ENCODE data around the gene LDLRAD1.
A peak's percentile ranks its signal among the peaks of the same experiment; 100 is the strongest.
"Not testable (repeated sequence)": the region's sequence is repeated elsewhere in the genome, so short reads cannot be mapped to it uniquely, and the experiment has no call there.

LDLRAD1 gene

GRCh38 chr1:53992085-53992874 lies 25.7 kb downstream of the LDLRAD1 start:
- peak; percentile 11 for DNase-seq

- DNase-seq: peak; percentile 21
These were observed 30.1 kb downstream of the LDLRAD1 start for GRCh38 chr1:53987880-53988279.

GRCh38 chr1:53986458-53986857 lies 31.5 kb downstream of the LDLRAD1 start:
- no peak for DNase-seq

GRCh38 chr1:53984726-53985125 lies 33.3 kb downstream of the LDLRAD1 start:
- no peak for DNase-seq

- no peak for DNase-seq
These were observed 35.3 kb downstream of the LDLRAD1 start for GRCh38 chr1:53982763-53983104.

DNA sequence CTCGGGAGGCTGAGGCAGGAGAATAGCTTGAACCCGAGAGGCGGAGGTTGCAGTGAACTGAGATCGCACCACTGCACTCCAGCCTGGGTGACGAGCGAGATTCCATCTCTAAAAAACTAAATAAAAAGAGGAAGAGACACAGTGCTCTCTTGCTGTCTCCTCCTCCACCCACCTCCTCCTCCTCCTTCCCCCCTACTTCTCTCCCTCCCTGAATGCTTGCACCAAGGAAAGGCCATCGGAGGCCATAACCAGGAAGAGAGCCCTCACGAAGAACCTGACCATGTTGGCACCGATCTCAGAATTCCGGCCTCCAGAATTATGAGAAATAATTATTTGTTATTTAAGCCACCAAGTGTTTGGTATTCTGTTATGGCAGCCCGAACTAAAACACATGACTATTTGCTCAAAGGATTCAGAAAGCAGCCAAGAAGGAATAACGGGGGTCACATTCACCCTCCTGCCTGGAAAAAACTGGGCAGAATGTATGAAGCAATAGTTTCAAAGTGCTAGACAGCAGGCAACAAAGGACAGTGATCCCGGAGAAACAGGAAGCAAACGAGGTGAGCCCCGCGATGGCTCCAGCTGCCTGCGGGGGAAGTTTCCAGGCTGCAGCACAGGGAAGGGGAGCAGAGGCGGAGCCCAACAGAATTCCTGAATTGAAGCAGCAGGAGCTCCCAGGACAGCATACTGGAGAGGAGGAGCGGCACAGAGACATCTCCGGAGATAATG lies 35.8 kb downstream of the LDLRAD1 start:
- DNase-seq: no peak

DNA sequence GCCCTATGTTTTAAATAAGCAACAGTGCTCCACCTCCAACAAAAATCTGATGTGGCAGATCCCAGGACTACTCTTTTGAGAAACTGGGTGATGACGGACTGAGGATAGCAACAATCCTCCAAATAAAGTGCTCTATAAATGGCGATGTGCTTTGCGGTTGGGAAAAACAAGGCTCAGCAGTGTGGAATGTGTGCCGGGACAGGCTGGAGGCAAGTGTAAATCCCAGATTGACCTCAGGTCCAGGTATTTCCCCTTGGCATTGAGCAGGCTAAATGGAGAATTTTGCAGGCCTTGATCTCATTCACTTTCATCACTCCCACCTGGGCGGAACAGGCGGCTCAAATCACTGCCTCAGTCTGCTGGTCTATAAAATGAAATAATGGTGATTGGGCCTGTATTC lies 36.8 kb downstream of the LDLRAD1 start:
- DNase-seq: no peak

DNA sequence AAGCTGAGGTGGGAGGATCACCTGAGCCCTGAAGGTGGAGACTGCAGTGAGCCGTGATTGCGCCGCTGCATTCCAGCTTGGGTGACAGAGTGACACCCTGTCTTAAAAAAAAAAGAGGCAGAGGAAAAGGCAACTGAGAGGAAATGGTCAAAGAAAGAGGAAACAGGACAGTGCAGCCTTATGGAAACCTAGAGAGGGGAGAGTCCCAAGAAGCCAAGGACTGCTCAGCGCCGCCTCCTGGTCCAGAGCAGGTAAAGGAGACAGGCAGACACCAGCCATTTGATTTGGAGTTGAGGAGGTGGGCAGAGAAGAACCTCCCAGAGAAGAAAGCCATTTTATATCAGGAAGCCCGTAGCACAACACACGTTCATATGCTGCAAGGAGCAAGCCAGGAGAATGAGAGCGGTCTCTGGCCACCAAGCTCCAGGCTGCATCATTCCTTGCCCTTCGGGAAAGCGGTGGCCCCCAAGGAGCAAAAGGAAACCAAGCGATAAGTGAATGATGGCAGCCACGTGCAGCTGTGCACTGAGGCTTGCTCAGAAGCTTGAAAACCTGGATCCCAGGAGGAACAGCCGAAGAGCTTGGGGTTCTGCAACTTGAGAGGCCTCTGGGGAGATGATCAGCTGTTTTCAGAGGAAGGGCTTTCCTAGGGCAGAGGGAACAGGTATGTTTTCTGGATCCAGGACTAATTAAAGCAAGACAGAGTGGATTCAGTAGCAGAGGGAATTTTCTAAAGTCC lies 38.1 kb downstream of the LDLRAD1 start:
- DNase-seq: no peak

- no peak for DNase-seq
These were observed 42.1 kb downstream of the LDLRAD1 start for GRCh38 chr1:53975861-53976260.

DNA sequence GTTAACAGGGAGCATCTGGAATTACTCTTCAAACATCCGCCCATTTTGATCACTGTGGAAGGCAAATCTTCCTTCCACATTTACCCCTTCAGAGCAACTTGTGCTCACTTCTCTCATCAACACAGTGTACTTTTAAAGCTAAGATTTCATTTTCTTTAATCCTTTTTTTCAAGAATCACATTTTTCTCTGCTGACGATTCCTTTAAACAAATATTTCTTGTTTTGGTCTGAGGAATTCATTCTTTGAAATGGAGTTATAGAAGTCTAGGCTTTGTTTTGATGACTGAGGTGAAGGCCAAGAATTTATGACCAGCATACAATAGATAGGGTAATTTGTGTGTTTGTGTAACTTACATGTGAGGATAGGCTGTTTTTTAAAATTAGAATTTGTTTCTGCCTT lies 46.3 kb downstream of the LDLRAD1 start:
- no peak for DNase-seq

DNA sequence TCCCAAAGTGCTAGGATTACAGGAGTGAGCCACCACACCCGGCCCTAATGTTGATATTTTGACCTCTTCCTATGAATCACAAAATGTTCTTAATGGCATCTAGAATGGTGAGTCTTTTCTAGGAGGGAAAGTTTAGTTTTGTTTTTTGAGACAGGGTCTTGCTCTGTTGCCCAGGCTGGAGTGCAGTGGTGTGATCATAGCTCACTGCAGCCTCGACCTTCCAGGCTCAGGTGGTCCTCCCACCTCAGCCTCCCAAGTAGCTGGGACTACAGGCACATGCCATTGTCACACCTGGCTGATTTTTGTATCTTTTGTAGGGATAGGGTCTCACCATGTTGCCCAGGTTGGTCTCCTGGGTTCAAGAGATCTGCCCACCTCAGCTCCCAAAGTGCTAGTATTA lies 48.7 kb downstream of the LDLRAD1 start:
- not testable (repeated sequence) for DNase-seq

DNA sequence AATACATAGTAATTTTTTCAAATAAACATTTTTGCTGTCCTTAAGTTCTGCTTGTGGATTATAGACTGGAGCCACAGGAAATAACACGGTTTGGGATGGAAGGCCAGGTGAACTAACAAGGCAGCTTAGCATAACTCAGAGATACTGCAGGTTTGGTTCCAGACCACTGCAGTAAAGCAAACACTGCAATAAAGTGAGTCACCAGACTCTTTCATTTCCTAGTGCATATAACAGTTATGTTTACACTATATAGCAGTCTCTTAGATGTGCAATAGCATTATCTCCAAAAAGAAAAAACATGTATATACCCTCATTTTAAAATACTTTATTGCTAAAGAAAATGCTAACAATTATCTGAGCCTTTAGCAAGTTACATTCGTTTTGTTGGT lies 49.9 kb downstream of the LDLRAD1 start:
- DNase-seq: no peak

DNA sequence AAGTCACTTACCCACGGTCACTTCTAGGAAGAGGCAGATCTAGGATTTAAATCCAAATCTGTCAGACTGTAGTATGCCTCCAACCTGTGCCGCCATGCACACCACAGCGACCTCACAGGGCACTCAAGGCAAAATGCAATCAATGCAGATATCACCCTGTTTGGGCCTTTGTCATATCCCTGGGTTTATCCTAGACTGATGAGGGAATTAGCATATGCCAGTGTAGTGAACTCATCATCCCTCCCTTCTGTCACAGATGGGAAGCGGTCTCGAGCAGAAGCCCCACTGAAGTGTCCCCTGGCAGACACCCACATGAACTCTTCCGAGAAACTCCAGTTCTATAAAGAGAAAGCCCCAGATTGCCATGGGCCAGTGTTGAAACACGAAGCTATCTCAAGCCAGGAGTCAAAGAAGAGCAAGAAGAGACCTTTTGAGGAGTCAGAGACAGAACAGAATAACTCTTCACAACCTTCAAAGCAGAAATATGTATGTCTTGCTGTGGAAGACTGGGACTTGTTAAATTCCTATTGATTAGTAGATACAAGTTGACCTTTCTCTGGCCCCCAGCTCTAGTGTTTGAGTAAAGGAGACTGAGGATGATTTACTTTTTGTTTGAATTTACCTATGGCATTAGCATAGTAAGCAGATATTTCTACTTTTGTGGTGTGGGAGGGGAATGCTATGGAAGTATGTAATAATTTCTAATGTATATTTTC lies 50.4 kb downstream of the LDLRAD1 start:
- no peak for DNase-seq

GRCh38 chr1:53966794-53967193 lies 51.2 kb downstream of the LDLRAD1 start:
- no peak for DNase-seq

GRCh38 chr1:53964109-53964508 lies 53.9 kb downstream of the LDLRAD1 start:
- no peak for DNase-seq

- no peak for DNase-seq
These were observed 54.5 kb downstream of the LDLRAD1 start for GRCh38 chr1:53963460-53963859.

GRCh38 chr1:53962395-53962794 lies 55.6 kb downstream of the LDLRAD1 start:
- no peak for DNase-seq

- no peak for DNase-seq
These were observed 58.2 kb downstream of the LDLRAD1 start for GRCh38 chr1:53959664-53960250.
